GM23248 (cell line): ENCODE measurements around the gene WASF2. TPM values are rescaled to one million over a fixed set of nuclear protein-coding genes. Genes with fewer than 3 reads are reported as not detected.

Experiments used
- DNase-seq: peaks from one replicate; pipeline ENCODE4 v3.0.0-alpha.2; 2015
- H2AFZ ChIP-seq: fragments of 200-600 bp; sonication (generic); 2 replicates; pipeline ENCODE4 v1.6.1; 2016; ENCODE audit warnings: antibody characterized with exemption
- H3F3A ChIP-seq: fragments of 200-600 bp; sonication (generic); 2 replicates; pipeline ENCODE4 v1.6.1; 2016; ENCODE audit warnings: mild to moderate bottlenecking, antibody characterized with exemption, mixed run types; ENCODE audit not compliant: insufficient read depth
- H3K27ac ChIP-seq: fragments of 200-600 bp; sonication (generic); 2 replicates; pipeline ENCODE4 v1.5.1; 2016; ENCODE audit warnings: mild to moderate bottlenecking
- H3K27me3 ChIP-seq: fragments of 200-600 bp; sonication (generic); replicated peaks from 2 replicates; pipeline ENCODE4 v1.6.1; 2016; ENCODE audit warnings: mild to moderate bottlenecking; ENCODE audit not compliant: insufficient read depth
- H3K36me3 ChIP-seq: fragments of 200-600 bp; sonication (generic); 2 replicates; pipeline ENCODE4 v1.6.1; 2016; ENCODE audit warnings: low read depth, mild to moderate bottlenecking
- H3K4me1 ChIP-seq: fragments of 200-600 bp; sonication (generic); 2 replicates; pipeline ENCODE4 v1.6.1; 2016; ENCODE audit warnings: mild to moderate bottlenecking; ENCODE audit not compliant: insufficient read depth
- H3K4me2 ChIP-seq: fragments of 200-600 bp; sonication (generic); one replicate; pipeline ENCODE4 v1.6.1; 2016; ENCODE audit warnings: mild to moderate bottlenecking; ENCODE audit not compliant: unreplicated experiment
- H3K4me3 ChIP-seq: fragments of 200-600 bp; sonication (generic); 2 replicates; pipeline ENCODE4 v1.5.1; 2016; ENCODE audit warnings: mild to moderate bottlenecking
- H3K79me2 ChIP-seq: fragments of 200-600 bp; sonication (generic); 2 replicates; pipeline ENCODE4 v1.6.1; 2016; ENCODE audit warnings: mild to moderate bottlenecking; ENCODE audit not compliant: insufficient read depth
- H3K9ac ChIP-seq: fragments of 200-600 bp; sonication (generic); 2 replicates; pipeline ENCODE4 v1.6.1; 2016; ENCODE audit warnings: mild to moderate bottlenecking
- H3K9me2 ChIP-seq: fragments of 200-600 bp; sonication (generic); 2 replicates; pipeline ENCODE4 v1.6.1; 2016; ENCODE audit warnings: mixed run types, mild to moderate bottlenecking, moderate library complexity; ENCODE audit not compliant: insufficient read depth
- H3K9me3 ChIP-seq: fragments of 200-600 bp; sonication (generic); one replicate; pipeline ENCODE4 v1.6.1; 2017; ENCODE audit warnings: low read depth
- H4K20me1 ChIP-seq: fragments of 200-600 bp; sonication (generic); 2 replicates; pipeline ENCODE4 v1.6.0; 2016; ENCODE audit not compliant: insufficient read depth
- EZH2 ChIP-seq: fragments of 200-600 bp; sonication (generic); IDR thresholded peaks from 2 replicates; pipeline ENCODE4 v1.6.1; 2018; ENCODE audit warnings: antibody characterized with exemption, mild to moderate bottlenecking; ENCODE audit not compliant: insufficient read depth, poor library complexity, severe bottlenecking
- EZH2phosphoT487 ChIP-seq: fragments of 200-600 bp; sonication (generic); IDR thresholded peaks from 2 replicates; pipeline ENCODE4 v1.6.1; 2018; ENCODE audit warnings: antibody characterized with exemption, moderate library complexity, mild to moderate bottlenecking, low read depth; ENCODE audit not compliant: insufficient read depth
- WGBS, 2 experiments: methylation state at CpG; one replicate each; pipeline ENCODE4 v1.1.6; 2015 to 2017; ENCODE audit warnings: low lambda C conversion rate in 2 of 2, low coverage in 1 of 2; ENCODE audit errors: missing lambda C conversion rate in 2 of 2; 5-methylcytosine and 5-hydroxymethylcytosine counted together
- in situ Hi-C: fragments of 300-500 bp; cut with MboI; formaldehyde crosslinking; loops from 2 replicates; pipeline ENCODE4 v1.15.0; 2020
- polyA plus RNA-seq: library from polyadenylated mRNA; unstranded; fragments of >200 nt; fragmentation: Nextera tagmentation; extraction: Ambion mirVana; gene quantifications from 2 replicates; pipeline ENCODE4 v1.2.1, GENCODE V29; 2016
- total RNA-seq: library from RNA; depleted of rRNA; stranded (reverse); fragments of >200 nt; shearing (Covaris generic); gene quantifications from 2 replicates; pipeline ENCODE4 v1.2.3, GENCODE V29; 2014

WASF2 gene
- total and polyA plus RNA-seq, 2 experiments from 2014 or later = 19.3 to 118 TPM

DNA sequence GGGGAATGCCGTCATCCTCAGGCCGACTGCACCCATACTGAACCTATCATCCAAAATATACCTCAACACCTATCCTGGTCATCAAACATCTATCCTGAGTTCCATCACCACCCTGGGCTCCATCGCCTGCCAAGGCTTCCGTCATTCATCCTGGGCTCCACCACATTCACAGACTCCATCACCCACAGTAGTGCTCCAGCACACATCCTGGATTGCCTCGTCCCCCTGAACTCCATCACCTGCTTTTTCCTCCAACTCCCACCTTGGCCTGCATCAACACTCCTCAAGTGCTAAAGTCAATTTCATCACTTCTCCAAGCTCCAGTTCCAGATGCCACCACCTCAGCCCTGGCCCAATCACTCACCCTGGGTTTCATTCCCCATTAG is 131.0 kb downstream of the WASF2 start:
- no peak overlapping the region for H3K9ac ChIP-seq
- H3K9me3 ChIP-seq = no peaks in the 10 kb centered on the region
- H3K79me2 ChIP-seq = 0 out of 2 replicates have a peak, but pooled peaks cover 3% of the 10 kb centered on the region
- H4K20me1 ChIP-seq = no peaks in the 10 kb centered on the region
- no peaks in the 10 kb centered on the region for H3K4me1 ChIP-seq
- no peaks in the 10 kb centered on the region for H3F3A ChIP-seq
- no peak overlapping the region for H3K4me2 ChIP-seq
- no peak overlapping the region for H3K27ac ChIP-seq
- no peak overlapping the region for H3K4me3 ChIP-seq
- peaks cover 5% of the 10 kb centered on the region; the same call in 1 of the 2 replicates for H3K36me3 ChIP-seq
- WGBS, 2 experiments = 97 to 100% methylated on average over 5 of the region's 5 CpGs
- in situ Hi-C loops = no loop called here
- H3K27me3 ChIP-seq = no peaks in the 10 kb centered on the region
- DNase-seq = no peak
- no peak for TF ChIP-seq EZH2phosphoT487
- TF ChIP-seq EZH2 = no peak
- H3K9me2 ChIP-seq = no peaks in the 10 kb centered on the region
- H2AFZ ChIP-seq = no peak overlapping the region

DNA sequence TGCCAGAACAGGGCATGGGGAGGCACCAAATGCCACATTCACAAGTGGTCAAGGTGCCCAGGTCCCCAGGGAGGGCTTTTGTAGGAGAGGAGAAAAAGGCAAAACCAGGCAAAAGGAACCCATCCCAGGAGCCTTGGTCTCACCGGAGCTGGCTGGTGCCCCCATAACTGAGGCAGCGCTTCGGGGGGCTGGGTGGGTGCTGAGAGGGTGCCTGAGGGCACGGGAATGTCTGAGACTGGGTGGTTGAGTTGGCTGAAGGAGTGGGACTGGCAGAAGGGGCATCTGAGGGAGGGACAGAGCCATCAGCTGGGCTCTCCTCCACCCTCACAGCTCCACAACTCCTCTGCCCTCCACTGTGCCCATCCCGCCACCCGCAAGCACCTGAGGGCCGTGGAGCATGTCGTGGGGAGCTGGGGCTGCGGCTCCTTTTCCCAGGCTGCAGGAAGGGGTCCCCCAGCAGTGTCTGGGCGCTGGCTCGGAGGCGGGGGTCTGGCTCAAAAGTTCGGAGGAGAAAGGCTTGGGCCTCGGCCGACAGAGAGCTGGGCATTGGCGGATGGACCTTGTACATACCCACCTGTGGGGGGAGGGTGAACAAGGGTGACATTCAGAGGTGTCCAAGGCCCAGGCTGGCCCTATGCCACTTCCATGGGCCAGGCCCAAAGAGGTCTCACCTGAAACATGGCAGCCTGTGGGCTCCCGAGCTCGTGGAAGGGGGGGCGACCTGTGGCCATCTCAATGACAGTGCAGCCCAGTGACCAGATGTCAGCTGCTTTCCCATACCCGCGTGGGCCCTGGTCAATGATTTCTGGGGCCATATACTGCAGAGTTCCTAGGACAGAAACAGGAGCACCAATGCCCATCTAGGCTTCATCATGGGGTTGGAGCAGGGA is 131.7 kb downstream of the WASF2 start:
- 94 to 95% methylated on average over 20 to 21 of the region's 21 CpGs for WGBS, 2 experiments
- no peaks in the 10 kb centered on the region for H3K9me2 ChIP-seq
- H3K27me3 ChIP-seq = no peaks in the 10 kb centered on the region

DNA sequence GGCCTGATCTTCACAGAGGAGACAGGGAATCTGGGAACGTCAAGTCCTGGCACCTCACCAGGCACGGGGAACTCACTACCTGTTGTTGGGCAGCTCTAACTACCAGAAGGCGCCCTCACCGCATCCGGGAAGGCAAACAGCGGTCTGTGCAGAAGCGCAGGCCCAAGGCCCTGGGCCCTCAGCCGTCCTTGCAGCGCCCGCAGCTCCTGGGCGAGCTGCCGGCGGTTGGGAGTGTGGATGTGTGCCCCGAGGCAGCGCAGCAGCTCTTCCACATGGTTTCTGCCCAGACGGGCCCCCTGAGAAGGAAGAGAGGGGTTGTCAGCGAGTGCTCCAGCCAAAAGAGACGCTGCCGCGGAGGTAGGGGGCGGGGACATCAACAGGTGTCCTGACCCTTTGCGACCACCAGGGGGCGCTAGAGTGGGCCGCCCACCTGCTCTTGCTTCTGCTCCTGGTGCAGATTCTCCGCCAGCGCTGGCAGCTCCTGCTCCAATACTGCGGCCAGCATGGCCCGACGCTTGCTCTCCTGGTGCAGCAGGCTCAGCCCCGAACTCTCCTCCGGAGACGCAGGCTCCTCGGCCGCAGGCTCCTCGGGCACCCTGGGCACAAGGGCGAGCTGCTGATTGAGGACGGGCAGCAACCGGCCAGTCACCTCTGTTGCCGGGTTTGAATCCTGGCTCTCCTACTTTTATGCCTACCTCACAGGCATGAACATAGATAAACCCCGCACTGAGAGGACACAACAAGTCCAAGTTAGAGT is 132.5 kb downstream of the WASF2 start:
- H3K4me3 ChIP-seq = no peak overlapping the region
- 72 to 81% methylated on average over 30 to 40 of the region's 40 CpGs for WGBS, 2 experiments
- H3K27me3 ChIP-seq = no peaks in the 10 kb centered on the region
- no peaks in the 10 kb centered on the region for H3K4me1 ChIP-seq
- H4K20me1 ChIP-seq = no peaks in the 10 kb centered on the region
- peaks cover 5% of the 10 kb centered on the region; the same call in 1 of the 2 replicates for H3K36me3 ChIP-seq
- H3K9me2 ChIP-seq = no peaks in the 10 kb centered on the region
- H3K79me2 ChIP-seq = no peaks in the 10 kb centered on the region
- H3K4me2 ChIP-seq = no peak overlapping the region
- DNase-seq = peak; percentile 48
- no peak overlapping the region for H3K27ac ChIP-seq
- in situ Hi-C loops = no loop called here
- no peaks in the 10 kb centered on the region for H3K9me3 ChIP-seq
- H2AFZ ChIP-seq = no peak overlapping the region
- TF ChIP-seq EZH2 = no peak
- TF ChIP-seq EZH2phosphoT487 = no peak
- H3K9ac ChIP-seq = no peak overlapping the region
- no peaks in the 10 kb centered on the region for H3F3A ChIP-seq

More for the DNA sequence above, 131.7 kb downstream of the WASF2 start:
- Histone ChIP-seq H3F3A (no peaks in the 10 kb centered on the region), H3K4me2 (no peak overlapping the region), H4K20me1 (no peaks in the 10 kb centered on the region), H3K36me3 (peaks cover 5% of the 10 kb centered on the region; the same call in 1 of the 2 replicates), H3K9ac (no peak overlapping the region), H3K4me1 (no peaks in the 10 kb centered on the region), H3K27ac (no peak overlapping the region), H3K4me3 (no peak overlapping the region), H3K9me3 (no peaks in the 10 kb centered on the region), H2AFZ (no peak overlapping the region), H3K79me2 (no peaks in the 10 kb centered on the region)
- no peak for DNase-seq
- TF ChIP-seq EZH2phosphoT487 (no peak), EZH2 (no peak)
- in situ Hi-C loops = no loop called here

DNA sequence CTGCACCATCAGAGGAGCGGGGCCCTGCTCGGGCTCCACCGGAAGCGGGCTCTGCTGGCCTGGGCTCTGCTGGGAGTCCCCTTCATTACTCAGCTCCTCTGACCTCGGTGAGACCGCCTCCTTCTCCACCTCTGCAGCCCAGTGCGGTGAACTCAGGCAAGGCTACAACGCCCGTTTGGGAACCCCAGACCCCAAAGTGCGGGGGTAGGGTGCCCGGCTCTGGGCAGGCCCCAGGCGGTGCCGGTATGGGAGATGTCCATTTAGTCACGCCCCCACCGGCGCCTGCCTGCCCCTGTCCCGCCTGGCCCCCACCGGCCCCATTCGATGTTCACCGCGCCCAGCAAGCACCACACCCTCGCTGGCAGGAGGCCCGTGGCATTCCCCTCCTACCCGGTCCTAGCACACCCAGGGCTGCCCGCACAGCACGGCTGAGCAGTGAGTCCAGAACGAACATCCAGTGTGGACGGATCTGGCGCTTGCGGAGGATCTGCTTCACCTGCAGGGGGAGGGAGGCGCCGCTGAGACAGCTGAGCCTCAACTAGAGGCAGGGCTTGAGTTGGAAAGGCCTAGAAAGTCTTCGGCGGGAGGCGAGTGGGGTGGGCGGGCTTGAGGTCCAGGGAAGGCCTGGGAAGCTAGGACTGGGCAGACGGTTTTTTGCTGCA is 133.2 kb downstream of the WASF2 start:
- H3K27me3 ChIP-seq = no peaks in the 10 kb centered on the region

More for the DNA sequence above, 133.2 kb downstream of the WASF2 start:
- H3K9me2 ChIP-seq = no peaks in the 10 kb centered on the region
- H3F3A ChIP-seq = no peaks in the 10 kb centered on the region
- H3K79me2 ChIP-seq = no peaks in the 10 kb centered on the region
- no peak overlapping the region for H3K27ac ChIP-seq
- 84 to 89% methylated on average over 34 to 37 of the region's 37 CpGs for WGBS, 2 experiments
- H3K4me3 ChIP-seq = no peak overlapping the region
- H2AFZ ChIP-seq = no peak overlapping the region
- in situ Hi-C loops = no loop called here
- no peaks in the 10 kb centered on the region for H4K20me1 ChIP-seq
- H3K4me2 ChIP-seq = no peak overlapping the region
- TF ChIP-seq EZH2 = no peak
- no peak for TF ChIP-seq EZH2phosphoT487
- no peaks in the 10 kb centered on the region for H3K4me1 ChIP-seq
- H3K9me3 ChIP-seq = no peaks in the 10 kb centered on the region
- DNase-seq = no peak
- peaks cover 1% of the 10 kb centered on the region; the same call in 1 of the 2 replicates for H3K36me3 ChIP-seq
- no peak overlapping the region for H3K9ac ChIP-seq
